IMR-90 (cell line): Measurements from ENCODE around the gene SRPK2. TPM values are rescaled to one million over a fixed set of nuclear protein-coding genes. Genes with fewer than 3 reads are reported as not detected.

Experiments used
- ATAC-seq: fragments of 200-7000 bp; cut with Tn5 transposase; 2 replicates; pipeline ENCODE4 v1.9.1; 2020; ENCODE audit warnings: low read depth, mild to moderate bottlenecking, moderate library complexity
- BruUV-seq: library from RNA; stranded (reverse); fragments of 400-500 nt; replicated peaks from 2 replicates; lab custom pipeline; 2021; lab: Mats Ljungman, UMichigan
- CTCF ChIA-PET: fragments of 300-600 bp; formaldehyde crosslinking; extraction: SDS; loops from one replicate; lab custom pipeline; 2021; ENCODE audit warnings: antibody characterized with exemption; lab: Yijun Ruan, JAX
- POLR2A ChIA-PET: fragments of 300-600 bp; sonication (Branson Sonifier 250); formaldehyde crosslinking; loops from one replicate; lab custom pipeline; 2022; ENCODE audit warnings: antibody characterized with exemption; ENCODE audit not compliant: unreplicated experiment; lab: Charles Lee
- DNase-seq: peaks from one replicate; pipeline ENCODE4 v3.0.0; 2013
- H2AFZ ChIP-seq: replicated peaks from 2 replicates; pipeline ENCODE3; 2013; ENCODE audit warnings: low read length, mild to moderate bottlenecking; ENCODE audit not compliant: poor library complexity
- H2AK5ac ChIP-seq: 2 replicates; pipeline ENCODE4 v1.6.1; 2013; ENCODE audit warnings: low read depth, low read length, inconsistent platforms
- H2AK9ac ChIP-seq: replicated peaks from 2 replicates; pipeline ENCODE3; 2013; ENCODE audit warnings: mild to moderate bottlenecking, low read depth, low read length, moderate library complexity; ENCODE audit not compliant: poor library complexity
- H2BK120ac ChIP-seq: 2 replicates; pipeline ENCODE4 v1.6.1; 2013; ENCODE audit warnings: low read depth, low read length, inconsistent platforms
- H2BK15ac ChIP-seq: 3 replicates; pipeline ENCODE4 v1.6.1; 2013; ENCODE audit warnings: low read depth, low read length, inconsistent platforms
- H2BK20ac ChIP-seq: 2 replicates; pipeline ENCODE4 v1.6.1; 2013; ENCODE audit warnings: low read depth, mild to moderate bottlenecking, inconsistent platforms, low read length, moderate library complexity
- H2BK5ac ChIP-seq: 2 replicates; pipeline ENCODE4 v1.6.1; 2013; ENCODE audit warnings: mild to moderate bottlenecking, low read depth, low read length, inconsistent platforms; ENCODE audit not compliant: poor library complexity, severe bottlenecking
- H3K14ac ChIP-seq: replicated peaks from 2 replicates; pipeline ENCODE4 v1.6.1; 2013; ENCODE audit warnings: low read depth, low read length, inconsistent platforms
- H3K18ac ChIP-seq: 2 replicates; pipeline ENCODE4 v1.6.1; 2013; ENCODE audit warnings: low read depth, low read length, control low read depth
- H3K23ac ChIP-seq: 2 replicates; pipeline ENCODE4 v1.6.1; 2013; ENCODE audit warnings: low read depth, low read length, inconsistent platforms
- H3K27ac ChIP-seq: 2 replicates; pipeline ENCODE4 v1.5.1; 2013; ENCODE audit warnings: mild to moderate bottlenecking, control low read depth, low read length; ENCODE audit not compliant: insufficient read depth
- H3K27me3 ChIP-seq: 2 replicates; pipeline ENCODE4 v1.6.1; 2013; ENCODE audit warnings: low read length; ENCODE audit not compliant: control insufficient read depth, insufficient read depth
- H3K36me3 ChIP-seq: 2 replicates; pipeline ENCODE4 v1.6.1; 2013; ENCODE audit warnings: low read length, mixed read lengths; ENCODE audit not compliant: control insufficient read depth, insufficient read depth
- H3K4ac ChIP-seq: 2 replicates; pipeline ENCODE4 v1.6.1; 2013; ENCODE audit warnings: low read depth, low read length, inconsistent platforms
- H3K4me1 ChIP-seq: 2 replicates; pipeline ENCODE4 v1.6.1; 2013; ENCODE audit warnings: low read length, mixed read lengths; ENCODE audit not compliant: control insufficient read depth, insufficient read depth
- H3K4me2 ChIP-seq: 2 replicates; pipeline ENCODE4 v1.6.1; 2013; ENCODE audit warnings: low read depth, mild to moderate bottlenecking, control low read depth, low read length, moderate library complexity
- H3K4me3 ChIP-seq: 2 replicates; pipeline ENCODE4 v1.5.1; 2013; ENCODE audit warnings: low read depth, mild to moderate bottlenecking, control low read depth, low read length, moderate library complexity; ENCODE audit not compliant: insufficient read depth
- H3K56ac ChIP-seq: 2 replicates; pipeline ENCODE4 v1.6.1; 2013; ENCODE audit warnings: low read length, inconsistent platforms; ENCODE audit not compliant: insufficient read depth; ENCODE audit errors: extremely low read depth
- H3K79me1 ChIP-seq, 2 experiments: 2 replicates each; pipeline ENCODE4 v1.6.1; 2013; ENCODE audit warnings: low read length in 2 of 2, inconsistent platforms in 1 of 2, low read depth in 1 of 2
- H3K9ac ChIP-seq: 2 replicates; pipeline ENCODE4 v1.6.1; 2013; ENCODE audit warnings: low read depth, low read length, control low read depth
- H3K9me1 ChIP-seq: 2 replicates; pipeline ENCODE4 v1.6.1; 2013; ENCODE audit warnings: low read length, inconsistent platforms; ENCODE audit not compliant: insufficient read depth
- H3K9me3 ChIP-seq: 2 replicates; pipeline ENCODE4 v1.6.1; 2013; ENCODE audit warnings: low read length; ENCODE audit not compliant: control insufficient read depth, insufficient read depth
- H4K20me1 ChIP-seq: 2 replicates; pipeline ENCODE4 v1.6.1; 2013; ENCODE audit warnings: low read length, inconsistent platforms; ENCODE audit not compliant: insufficient read depth
- H4K5ac ChIP-seq: 2 replicates; pipeline ENCODE4 v1.6.1; 2013; ENCODE audit warnings: mild to moderate bottlenecking, low read depth, low read length, control low read depth
- H4K8ac ChIP-seq, 2 experiments: 2 replicates each; pipeline ENCODE4 v1.6.1; 2013; ENCODE audit warnings: low read depth in 2 of 2, low read length in 2 of 2, control low read depth in 1 of 2, inconsistent platforms in 1 of 2
- H4K91ac ChIP-seq: 2 replicates; pipeline ENCODE4 v1.6.1; 2013; ENCODE audit warnings: low read depth, low read length, inconsistent platforms; ENCODE audit not compliant: insufficient read depth
- BHLHE40 ChIP-seq: fragments of 150-350 bp; IDR thresholded peaks from 2 replicates; pipeline ENCODE4 v1.6.1; 2016; ENCODE audit warnings: mild to moderate bottlenecking, low read depth, low read length
- CEBPB ChIP-seq: IDR thresholded peaks from 2 replicates; pipeline ENCODE4 v1.6.1; 2012; ENCODE audit warnings: low read depth, low read length, improper control_type of control experiment
- CHD1 ChIP-seq: IDR thresholded peaks from 2 replicates; pipeline ENCODE4 v1.6.1; 2012; ENCODE audit warnings: low read depth, low read length, improper control_type of control experiment
- CTCF ChIP-seq: conservative IDR thresholded peaks from 2 replicates; pipeline ENCODE4 v1.5.1; 2012; ENCODE audit warnings: mild to moderate bottlenecking, low read depth, low read length, improper control_type of control experiment
- ELK1 ChIP-seq: fragments of 150-350 bp; IDR thresholded peaks from 2 replicates; pipeline ENCODE4 v1.6.1; 2016; ENCODE audit warnings: low read depth, mild to moderate bottlenecking, low read length, moderate library complexity, borderline replicate concordance
- FOS ChIP-seq: fragments of 150-350 bp; IDR thresholded peaks from 2 replicates; pipeline ENCODE4 v1.6.1; 2016; ENCODE audit warnings: low read depth, low read length
- MAFK ChIP-seq: IDR thresholded peaks from 2 replicates; pipeline ENCODE4 v1.6.1; 2012; ENCODE audit warnings: low read depth, low read length, improper control_type of control experiment
- MXI1 ChIP-seq: IDR thresholded peaks from 2 replicates; pipeline ENCODE4 v1.6.1; 2012; ENCODE audit warnings: low read depth, mild to moderate bottlenecking, low read length, moderate library complexity, borderline replicate concordance
- NFE2L2 ChIP-seq: fragments of 150-350 bp; IDR thresholded peaks from 2 replicates; pipeline ENCODE4 v1.6.1; 2016; ENCODE audit warnings: low read depth, mild to moderate bottlenecking, low read length
- POLR2A ChIP-seq: IDR thresholded peaks from 2 replicates; pipeline ENCODE4 v1.6.1; 2012; ENCODE audit warnings: mild to moderate bottlenecking, low read depth, low read length
- RAD21 ChIP-seq: IDR thresholded peaks from 2 replicates; pipeline ENCODE4 v1.6.1; 2012; ENCODE audit warnings: low read length, improper control_type of control experiment
- RCOR1 ChIP-seq: IDR thresholded peaks from 2 replicates; pipeline ENCODE4 v1.6.1; 2012; ENCODE audit warnings: mild to moderate bottlenecking, low read length, improper control_type of control experiment; ENCODE audit not compliant: insufficient replicate concordance
- RFX5 ChIP-seq: IDR thresholded peaks from 2 replicates; pipeline ENCODE4 v1.8.0; 2012; ENCODE audit warnings: low read depth, mild to moderate bottlenecking, low read length, moderate library complexity
- SMC3 ChIP-seq: fragments of 150-350 bp; IDR thresholded peaks from 2 replicates; pipeline ENCODE4 v1.6.1; 2016; ENCODE audit warnings: low read depth, mild to moderate bottlenecking, antibody characterized with exemption, low read length, moderate library complexity
- USF2 ChIP-seq: fragments of 150-350 bp; IDR thresholded peaks from 2 replicates; pipeline ENCODE4 v1.6.1; 2017; ENCODE audit warnings: mild to moderate bottlenecking, antibody characterized with exemption, low read length, low read depth
- WGBS, 2 experiments: methylation state at CpG; one replicate each; pipeline versions ENCODE4 v1.1.5 to v1.1.7; 2013; ENCODE audit warnings: missing lambda C conversion rate in 2 of 2; ENCODE audit not compliant: insufficient read length in 1 of 2; ENCODE audit errors: extremely low coverage in 2 of 2; 5-methylcytosine and 5-hydroxymethylcytosine counted together
- dilution Hi-C: fragments of 300-500 bp; cut with HindIII; formaldehyde crosslinking; loops from one replicate; pipeline ENCODE4 v1.14.3; 2018; ENCODE audit warnings: low sequenced_read_pairs; ENCODE audit not compliant: unreplicated experiment
- in situ Hi-C: fragments of 300-500 bp; cut with MboI; formaldehyde crosslinking; loops from 3 replicates; pipeline ENCODE4 v1.14.3; 2019; ENCODE audit warnings: low sequenced_read_pairs, inconsistent platforms, mixed read lengths
- intact Hi-C: fragments of 100-400 bp; cut with micrococcal nuclease; formaldehyde crosslinking; loops from 2 replicates; pipeline ENCODE4 v1.10.0; 2022
- polyA plus RNA-seq, 3 experiments: library from polyadenylated mRNA; depleted of rRNA; stranded (reverse); fragments of >200 nt; gene quantifications; 2 replicates each; pipeline ENCODE4 v1.2.3, GENCODE V29; 2012; ENCODE audit warnings: low replicate concordance in 1 of 3
- total RNA-seq: library from RNA; depleted of rRNA; stranded (reverse); fragments of >200 nt; gene quantifications from 2 replicates; pipeline ENCODE4 v1.2.3, GENCODE V29; 2012

SRPK2 gene
- total and polyA plus RNA-seq, 2 of the 4 experiments (the other 2 are of a cell fraction): 13.2 to 33.0 TPM

- Histone ChIP-seq H3K4me1 (no peaks in the 10 kb centered on the region), H4K5ac (no peak overlapping the region), H2BK20ac (no peak overlapping the region), H4K8ac (no peak overlapping the region), H2AFZ (no peak overlapping the region), H4K91ac (no peak overlapping the region), H3K4ac (no peak overlapping the region), H2BK120ac (no peak overlapping the region), H2AK9ac (no peak overlapping the region), H3K9me1 (no peaks in the 10 kb centered on the region), H3K18ac (no peak overlapping the region), H3K27ac (no peak overlapping the region), H3K9ac (no peak overlapping the region), H3K4me2 (no peak overlapping the region), H3K9me3 (no peaks in the 10 kb centered on the region), H3K14ac (no peak overlapping the region), H3K4me3 (no peak overlapping the region), H3K23ac (no peak overlapping the region), H3K56ac (no peak overlapping the region), H2BK15ac (no peak overlapping the region), H2BK5ac (no peak overlapping the region), H4K20me1 (peaks cover 22% of the 10 kb centered on the region), H2AK5ac (no peak overlapping the region), H3K36me3 (no peaks in the 10 kb centered on the region), H3K79me1 (peaks cover 8 to 20% of the 10 kb centered on the region in 2 experiments; a peak in 3 of 4 replicates), H3K27me3 (no peaks in the 10 kb centered on the region)
- no peak for ATAC-seq
- intact Hi-C loops: loop anchor here (2.0 to 5.0 kb wide), 2 partner anchors 132 to 653 kb away; partner anchors contain the start of gene PUS7
- no CpG with 5 or more reads among the region's 1 CpG for WGBS, 2 experiments
- ChIA-PET CTCF (no interaction called here), POLR2A (no interaction called here)
- dilution Hi-C loops: no loop called here
- in situ Hi-C loops: no loop called here
- no peak for DNase-seq
- no TSS peak for BruUV-seq
- TF ChIP-seq MXI1 (no peak), FOS (no peak), ELK1 (no peak), RCOR1 (no peak), MAFK (no peak), CTCF (no peak), RAD21 (no peak), BHLHE40 (no peak), USF2 (no peak), CEBPB (no peak), SMC3 (no peak), RFX5 (no peak), POLR2A (no peak), NFE2L2 (no peak), CHD1 (no peak)
Observed at GRCh38 chr7:105389889-105390288, 1.2 kb upstream of the SRPK2 start.
